ENCODE measurements around the gene MS4A5.
A peak's percentile ranks its signal among the peaks of the same experiment; 100 is the strongest.
"Not testable (repeated sequence)": the region's sequence is repeated elsewhere in the genome, so short reads cannot be mapped to it uniquely, and the experiment has no call there.

The MS4A5 gene, protein sequence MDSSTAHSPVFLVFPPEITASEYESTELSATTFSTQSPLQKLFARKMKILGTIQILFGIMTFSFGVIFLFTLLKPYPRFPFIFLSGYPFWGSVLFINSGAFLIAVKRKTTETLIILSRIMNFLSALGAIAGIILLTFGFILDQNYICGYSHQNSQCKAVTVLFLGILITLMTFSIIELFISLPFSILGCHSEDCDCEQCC

DNA sequence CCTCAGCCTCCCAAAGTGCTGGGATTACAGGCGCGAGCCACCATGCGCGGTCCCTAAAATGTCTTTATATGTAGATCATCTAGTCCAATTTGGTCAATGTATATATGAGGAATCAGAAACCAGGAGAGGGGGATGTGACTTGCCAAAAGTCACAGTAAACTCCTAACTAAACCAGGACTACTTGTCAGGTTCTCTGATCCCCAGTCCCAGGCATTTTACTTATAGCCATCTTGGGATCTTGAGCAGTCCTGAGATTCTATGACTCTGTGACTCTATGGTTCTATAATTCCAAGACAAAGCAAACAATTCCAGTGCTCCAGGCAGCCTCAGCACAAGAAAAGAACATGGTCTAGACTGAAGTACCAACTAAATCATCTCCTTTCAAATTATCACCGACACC is at the start of gene MS4A5:
MS4A5 (plus strand) TSS at position 301 of the 400 bp plus-strand sequence. CDS start 103 bp downstream, outside the sequence.
- no peak for DNase-seq

DNA sequence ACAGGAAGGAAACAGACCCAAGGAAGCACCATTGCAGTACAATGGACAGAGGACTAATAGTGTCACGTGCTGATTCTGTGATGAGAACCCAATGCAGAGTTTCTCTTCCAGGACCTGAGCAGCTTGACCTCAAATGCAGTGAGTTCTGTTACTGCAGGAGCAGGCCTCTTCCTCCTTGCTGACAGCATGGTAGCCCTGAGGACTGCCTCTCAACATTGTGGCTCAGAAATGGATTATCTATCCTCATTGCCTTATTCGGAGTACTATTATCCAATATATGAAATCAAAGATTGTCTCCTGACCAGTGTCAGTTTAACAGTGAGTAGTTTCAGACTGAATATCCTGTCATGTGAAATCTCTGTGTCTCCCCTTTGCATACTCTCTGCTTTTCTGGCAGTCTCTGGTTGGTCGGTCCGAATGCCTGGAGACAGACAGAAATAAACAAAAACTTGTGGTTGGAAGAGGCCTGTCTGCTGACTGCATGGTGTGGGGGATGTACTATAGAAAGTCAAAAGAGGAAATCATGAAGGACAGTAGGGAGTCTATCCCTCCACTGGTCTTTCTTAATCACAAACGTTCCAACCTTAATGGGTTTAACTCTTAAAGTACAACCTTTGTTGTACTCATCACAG is 40.0 kb upstream of the MS4A5 start:
- peak; percentile 10 for DNase-seq

DNA sequence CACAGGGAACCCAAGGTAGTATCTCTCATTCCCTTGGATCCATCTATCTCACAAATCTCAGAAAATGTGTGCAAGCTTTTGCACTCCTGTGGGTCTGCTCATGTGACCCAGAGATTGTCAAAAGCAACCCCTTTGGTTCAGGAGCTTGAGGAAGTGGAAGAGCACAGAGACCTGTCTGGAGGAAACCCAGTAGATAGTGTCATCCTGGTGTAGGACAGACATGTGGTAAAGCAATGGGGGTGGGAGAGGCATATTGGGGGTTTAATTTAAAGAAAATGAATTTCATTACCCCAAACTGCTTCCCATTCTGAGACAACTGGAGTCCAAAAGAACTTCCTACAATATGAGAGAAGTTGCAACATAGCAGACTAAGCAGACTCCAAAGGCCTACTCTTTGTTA is 39.0 kb upstream of the MS4A5 start:
- no peak for DNase-seq

DNA sequence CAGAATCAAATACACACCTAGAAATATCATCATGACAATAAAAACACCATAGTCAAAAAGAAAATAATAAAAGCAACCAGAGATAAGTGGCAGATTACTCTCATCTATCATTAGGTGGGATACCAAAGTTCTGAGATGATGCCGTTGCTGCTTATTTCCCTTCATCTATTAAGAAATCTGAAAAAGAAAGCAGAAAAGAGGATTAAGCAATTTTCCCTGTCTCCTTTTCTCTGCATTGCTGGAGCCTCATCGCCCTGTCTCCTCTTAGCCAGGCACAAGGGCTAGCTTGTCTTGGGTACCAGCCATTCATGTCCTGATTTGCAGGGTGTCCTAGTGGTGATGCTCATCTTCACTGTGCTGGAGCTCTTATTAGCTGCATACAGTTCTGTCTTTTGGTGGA is 37.0 kb upstream of the MS4A5 start:
- DNase-seq: no peak

DNA sequence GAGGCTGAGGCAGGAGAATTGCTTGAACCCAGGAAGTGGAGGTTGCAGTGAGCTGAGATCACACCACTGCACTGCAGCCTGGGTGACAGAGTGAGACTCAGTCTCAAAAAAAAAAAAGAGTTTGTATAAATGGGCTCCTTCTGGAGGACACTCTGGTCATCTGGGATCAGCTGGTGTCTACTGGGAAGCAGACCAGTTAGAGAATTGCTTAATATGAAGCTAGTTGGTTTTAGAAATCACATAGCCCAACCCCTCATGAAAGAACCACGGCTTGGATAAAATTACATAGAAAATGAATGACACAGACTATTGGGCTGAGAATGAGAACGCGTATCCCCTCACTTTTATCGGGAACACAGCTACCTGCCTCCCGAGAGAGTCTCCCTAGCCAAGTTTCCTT is 36.4 kb upstream of the MS4A5 start:
- no peak for DNase-seq

DNA sequence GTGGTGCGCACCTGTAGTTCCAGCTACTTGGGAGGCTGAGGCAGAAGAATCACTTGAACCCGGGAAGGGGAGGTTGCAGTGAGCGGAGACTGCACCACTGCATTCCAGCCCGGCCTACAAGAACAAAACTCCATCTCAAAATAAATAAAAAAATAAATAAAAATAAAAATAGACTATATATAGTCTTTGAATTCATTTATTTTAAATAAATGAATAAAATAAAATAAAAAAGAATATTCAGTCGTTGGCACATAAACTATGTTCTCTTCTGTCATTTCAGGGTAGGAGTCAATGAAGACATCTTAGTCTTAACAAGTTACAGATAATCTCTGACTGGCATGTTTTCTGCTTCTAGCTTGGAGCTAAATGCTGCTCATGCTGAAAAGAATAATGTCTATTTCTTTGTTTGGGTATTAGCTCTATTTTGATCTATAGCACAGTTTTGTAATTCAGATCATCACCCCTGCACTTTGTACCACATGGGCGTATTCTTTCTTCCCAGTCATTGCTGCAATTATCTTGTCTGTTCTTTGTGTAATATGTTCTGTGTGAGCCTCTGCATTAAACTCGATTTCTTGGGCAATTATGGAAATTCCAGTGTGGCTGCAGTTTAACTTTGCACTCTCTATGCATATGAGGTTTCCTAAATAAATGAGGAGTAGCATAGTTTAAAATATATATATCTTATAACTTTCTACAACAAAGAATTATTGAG is 34.5 kb upstream of the MS4A5 start:
- no peak for DNase-seq

DNA sequence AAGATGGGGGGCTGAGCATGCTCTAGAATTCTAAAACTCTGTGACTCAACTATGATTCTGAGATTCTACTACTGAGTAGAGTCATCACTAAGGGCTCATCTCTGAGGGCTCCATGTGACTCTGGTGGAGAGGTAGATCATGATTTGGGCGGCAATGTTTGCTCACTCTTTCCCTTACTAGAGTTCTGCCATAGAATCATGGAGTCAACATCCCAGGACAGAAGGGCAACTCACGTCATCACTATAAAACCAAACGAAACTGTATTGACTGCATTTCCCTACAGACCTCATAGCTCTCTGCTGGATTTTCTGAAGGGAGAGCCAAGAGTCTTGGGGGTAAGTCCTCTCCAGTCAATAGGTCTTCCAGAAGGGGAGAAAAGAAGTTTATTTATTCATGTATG is 33.0 kb upstream of the MS4A5 start, which contains the start of gene MS4A14:
MS4A14 (plus strand) TSS at position 78 of the 400 bp plus-strand sequence; CDS start at position 198, 120 bp downstream.
- no peak for DNase-seq

DNA sequence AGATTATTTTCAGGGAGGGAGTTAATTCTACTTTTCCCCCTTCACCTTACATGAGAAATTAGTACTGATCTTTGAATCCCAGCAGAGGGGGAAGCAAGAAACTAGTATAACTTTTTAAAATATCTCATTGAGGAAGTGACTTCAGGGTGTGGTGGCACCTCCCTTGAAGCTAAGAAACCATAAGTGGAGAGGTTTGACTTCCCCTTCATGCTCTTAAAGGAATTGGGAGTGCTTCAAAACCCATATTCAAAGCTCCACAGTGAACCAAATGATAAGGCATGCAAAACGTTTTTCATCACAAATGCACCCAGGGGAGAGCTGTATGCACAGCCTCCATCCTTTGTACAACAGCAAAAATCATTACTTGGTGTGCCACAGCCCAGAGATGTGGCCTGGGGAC is 32.6 kb upstream of the MS4A5 start:
- peak; percentile 10 for DNase-seq

DNA sequence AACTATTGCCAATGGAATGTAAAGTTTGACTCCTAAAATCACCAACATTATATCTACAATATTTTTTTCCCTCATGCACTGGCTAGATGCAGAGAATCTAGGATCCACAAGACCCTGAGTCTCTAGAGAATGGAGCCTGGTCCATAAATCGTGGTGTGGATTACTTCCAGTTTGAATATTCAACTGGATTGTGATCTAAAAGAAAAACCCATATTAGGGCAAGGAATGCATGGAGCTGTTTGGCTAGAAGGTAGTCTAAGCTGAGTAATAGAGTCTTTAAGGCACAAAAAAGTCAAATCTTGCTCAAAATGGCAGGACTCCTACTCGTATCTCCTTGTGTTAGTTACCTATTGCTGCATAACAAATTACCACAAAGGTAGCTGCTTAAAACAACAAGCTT is 9.4 kb upstream of the MS4A5 start:
- no peak for DNase-seq

DNA sequence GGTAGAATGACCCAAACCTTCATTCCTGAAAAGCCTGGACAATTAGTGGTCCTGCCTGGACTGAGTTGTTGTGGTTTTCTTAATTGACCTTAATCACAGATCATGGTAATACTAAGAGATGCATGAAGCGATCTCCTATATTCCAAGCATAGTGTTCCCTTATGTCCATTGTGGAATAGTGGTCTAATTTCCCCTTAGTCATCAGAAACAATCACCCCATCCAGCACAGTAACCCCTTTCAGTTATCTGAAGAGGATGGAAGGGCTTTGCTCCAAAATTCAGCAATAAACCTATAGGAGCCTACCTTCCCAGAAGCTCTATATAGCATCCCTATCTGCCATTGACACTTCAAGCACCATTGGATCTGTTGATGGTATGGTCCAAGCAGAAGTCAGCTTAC is 6.8 kb upstream of the MS4A5 start:
- DNase-seq: no peak

DNA sequence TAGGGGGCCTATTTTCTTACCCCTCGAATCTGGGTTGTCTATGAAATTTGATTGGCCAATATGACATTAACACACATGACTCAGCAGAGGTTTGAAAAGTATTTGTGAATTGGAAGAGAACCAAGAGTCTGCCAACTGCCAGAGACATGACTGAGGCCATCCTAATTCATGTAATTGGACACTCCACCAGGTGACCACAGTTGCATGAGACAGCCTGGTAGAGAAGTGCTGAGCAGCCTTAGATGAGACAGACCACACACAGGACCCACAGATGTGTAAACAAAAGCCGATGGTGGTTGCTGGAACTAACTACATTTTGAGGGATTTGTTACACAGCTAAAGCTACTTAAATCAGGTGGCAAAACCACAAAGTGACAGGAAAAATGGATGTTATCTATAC is 855 bp upstream of the MS4A5 start:
- DNase-seq: no peak

DNA sequence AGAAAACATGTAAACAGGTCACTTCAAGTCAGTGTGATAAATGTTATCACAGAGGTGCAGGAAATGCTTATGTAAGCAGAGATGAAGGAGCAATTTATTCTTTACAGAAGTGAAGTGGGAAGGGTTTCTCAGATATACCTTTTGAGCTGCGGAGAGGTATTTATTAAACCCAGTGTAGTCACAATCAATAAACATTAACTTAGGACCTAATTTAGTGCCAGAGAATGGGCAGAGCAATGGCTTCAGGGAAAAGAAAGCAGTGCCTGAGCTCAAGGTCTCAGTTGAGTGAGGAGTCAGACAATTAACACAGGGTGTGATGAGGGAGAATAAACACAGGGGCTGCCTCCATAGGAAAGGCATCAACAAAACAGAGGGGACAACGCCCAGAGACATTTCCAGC is 1.9 kb downstream of the MS4A5 start:
- no peak for DNase-seq

DNA sequence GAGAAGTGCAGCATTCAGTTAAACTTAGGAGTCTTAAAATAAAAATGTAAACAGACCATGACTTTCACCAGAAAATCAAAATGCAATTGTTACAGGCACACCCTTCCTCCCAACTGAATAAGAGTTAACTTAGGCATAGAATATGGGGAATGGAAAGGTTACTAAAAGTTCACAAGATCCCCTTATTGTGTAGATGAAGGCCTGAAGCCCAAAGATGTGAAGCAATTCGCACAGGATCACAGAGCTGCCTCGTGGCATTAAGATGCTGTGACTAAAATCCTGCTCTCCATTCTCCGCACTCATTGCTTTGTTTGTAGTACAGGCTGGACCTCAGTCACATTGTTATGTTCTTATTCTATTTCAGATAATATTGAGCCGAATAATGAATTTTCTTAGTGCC is 4.0 kb downstream of the MS4A5 start:
- DNase-seq: no peak

DNA sequence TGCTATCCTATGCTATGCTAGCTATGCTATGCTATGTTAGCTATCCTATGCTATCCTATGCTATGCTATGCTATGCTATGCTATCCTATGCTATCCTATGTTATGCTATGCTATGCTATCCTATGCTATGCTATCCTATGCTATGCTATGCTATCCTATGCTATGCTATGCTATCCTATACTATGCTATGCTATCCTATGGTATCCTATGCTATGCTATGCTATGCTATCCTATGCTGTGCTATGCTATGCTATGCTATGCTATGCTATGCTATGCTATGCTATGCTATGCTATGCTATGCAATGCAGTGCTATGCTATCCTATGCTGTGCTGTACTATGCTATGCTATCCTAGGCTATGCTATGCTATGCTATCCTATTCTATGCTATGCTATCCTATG is 17.7 kb downstream of the MS4A5 start:
- DNase-seq: no peak

DNA sequence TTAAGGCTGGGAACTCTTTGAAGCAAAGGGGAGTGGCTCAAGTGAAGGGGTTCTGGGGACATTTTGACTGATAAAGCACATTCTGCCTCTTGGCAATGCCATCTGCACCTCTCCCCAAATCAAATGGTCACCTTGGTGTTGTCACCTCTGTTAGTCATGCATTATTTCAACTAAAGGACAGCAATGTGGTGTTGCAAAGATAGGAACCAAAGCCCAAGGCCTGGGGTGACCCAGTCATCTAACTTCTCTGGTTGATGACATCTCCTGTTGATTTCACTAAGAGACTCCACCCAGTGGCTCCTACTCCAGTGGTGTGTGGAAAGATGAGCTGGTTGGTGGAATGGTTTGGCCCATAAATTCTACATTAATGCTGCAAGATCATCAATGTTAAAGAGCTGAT is 18.5 kb downstream of the MS4A5 start:
- DNase-seq: no peak

DNA sequence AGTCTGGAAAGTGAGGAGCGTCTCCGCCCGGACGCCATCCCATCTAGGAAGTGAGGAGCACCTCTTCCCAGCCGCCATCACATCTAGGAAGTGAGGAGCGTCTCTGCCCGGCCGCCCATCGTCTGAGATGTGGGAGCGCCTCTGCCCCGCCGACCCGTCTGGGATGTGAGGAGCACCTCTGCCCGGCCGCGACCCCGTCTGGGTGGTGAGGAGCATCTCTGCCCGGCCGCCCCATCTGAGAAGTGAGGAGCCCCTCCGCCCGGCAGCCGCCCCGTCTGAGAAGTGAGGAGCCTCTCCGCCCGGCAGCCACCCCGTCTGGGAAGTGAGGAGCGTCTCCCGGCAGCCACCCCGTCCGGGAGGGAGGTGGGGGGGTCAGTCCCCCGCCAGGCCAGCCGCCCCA is 21.8 kb downstream of the MS4A5 start:
- DNase-seq: not testable (repeated sequence)

DNA sequence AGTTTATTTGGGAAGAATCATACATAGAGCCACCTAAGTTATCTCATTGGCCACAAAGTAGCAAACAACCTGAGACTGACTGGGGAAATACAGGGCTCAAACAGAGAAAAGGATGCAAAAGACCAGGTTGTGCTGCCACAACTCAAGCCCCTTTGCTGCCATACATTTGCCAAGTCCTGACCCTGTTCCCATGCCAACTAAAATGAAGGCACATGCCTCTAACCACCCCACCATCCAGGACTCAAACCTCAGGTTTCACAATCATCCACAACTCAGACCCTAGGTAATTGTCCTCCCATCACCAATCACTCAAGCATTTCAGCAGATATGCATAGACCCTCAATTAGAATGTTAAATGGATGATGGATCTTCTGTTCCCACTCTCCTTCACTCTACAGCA is 24.8 kb downstream of the MS4A5 start:
- no peak for DNase-seq

DNA sequence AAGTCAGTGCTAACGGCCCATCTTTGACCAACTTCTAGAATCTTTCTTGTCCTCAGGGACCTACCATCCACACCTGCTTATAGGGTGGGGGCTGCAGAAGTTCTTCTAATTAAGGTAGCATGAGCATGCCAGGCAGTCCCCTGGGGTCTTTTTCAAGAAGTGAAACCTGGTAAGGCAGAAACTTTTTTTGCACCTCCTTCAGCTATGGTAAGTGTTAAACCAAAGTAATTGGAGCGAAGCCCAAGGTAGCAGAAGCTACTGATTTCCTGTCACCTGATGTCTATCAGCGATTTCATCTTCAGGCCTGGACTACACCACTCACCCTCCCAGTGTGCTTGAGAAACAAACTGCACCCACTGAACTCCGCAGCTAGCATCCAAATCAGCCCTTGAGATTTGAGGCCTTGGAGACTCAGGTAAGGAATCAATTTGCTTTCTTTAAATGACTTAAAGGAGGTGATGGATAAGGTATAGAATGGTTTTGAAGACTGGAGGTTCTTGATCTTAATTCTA is 26.2 kb downstream of the MS4A5 start, which contains the start of gene MS4A1:
MS4A1 (plus strand) TSS at position 317 of the 512 bp plus-strand sequence. CDS start 6,528 bp downstream, outside the sequence.
- peak; percentile 28 for DNase-seq

DNA sequence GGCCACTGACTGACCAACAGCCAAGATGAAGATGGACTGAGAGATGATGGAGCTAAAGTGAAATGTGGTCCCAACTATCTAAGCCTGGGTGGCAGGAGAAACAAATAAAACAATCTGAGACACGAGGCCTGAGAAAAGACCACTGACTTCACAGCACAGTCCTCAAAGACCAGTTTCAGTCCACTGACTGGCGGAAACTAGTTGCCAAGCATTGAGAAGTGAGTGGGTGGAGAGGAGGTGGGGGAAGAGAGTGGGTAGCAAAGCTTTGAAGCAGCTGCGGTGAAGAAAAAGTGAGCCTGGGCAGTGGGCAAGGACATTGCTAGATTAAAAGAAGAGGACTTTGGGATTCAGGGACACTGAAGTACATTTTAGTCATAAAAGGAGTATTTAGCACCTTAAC is 28.2 kb downstream of the MS4A5 start:
- DNase-seq: no peak

DNA sequence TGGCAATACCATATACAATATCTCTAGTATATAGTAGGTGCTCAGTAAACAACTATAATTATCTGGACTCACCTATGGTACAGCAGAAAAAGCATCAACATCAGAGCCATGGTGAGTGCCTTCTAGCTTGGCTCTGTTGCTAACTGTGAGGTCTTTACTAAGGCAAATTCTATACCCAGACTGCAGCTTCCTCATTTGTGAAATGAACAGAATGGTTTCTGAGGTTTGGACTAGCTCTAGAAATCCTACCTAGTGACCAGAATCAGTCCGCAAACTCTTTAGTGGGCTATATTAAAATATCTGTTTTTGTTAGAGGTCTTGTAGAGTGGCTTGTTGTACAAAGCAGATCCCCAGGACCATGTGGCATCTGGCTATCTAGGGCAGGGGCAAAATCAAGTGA is 30.0 kb downstream of the MS4A5 start:
- no peak for DNase-seq

DNA sequence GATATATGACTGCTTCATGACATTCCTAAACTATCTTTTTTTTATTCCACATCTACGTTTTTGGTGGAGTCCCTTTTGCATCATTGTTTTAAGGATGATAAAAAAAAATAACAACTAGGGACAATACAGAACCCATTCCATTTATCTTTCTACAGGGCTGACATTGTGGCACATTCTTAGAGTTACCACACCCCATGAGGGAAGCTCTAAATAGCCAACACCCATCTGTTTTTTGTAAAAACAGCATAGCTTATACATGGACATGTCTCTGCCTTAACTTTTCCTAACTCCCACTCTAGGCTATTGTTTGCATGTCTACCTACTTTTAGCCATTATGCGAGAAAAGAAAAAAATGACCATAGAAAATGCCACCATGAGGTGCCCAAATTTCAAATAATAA is 39.5 kb downstream of the MS4A5 start:
- no peak for DNase-seq

DNA sequence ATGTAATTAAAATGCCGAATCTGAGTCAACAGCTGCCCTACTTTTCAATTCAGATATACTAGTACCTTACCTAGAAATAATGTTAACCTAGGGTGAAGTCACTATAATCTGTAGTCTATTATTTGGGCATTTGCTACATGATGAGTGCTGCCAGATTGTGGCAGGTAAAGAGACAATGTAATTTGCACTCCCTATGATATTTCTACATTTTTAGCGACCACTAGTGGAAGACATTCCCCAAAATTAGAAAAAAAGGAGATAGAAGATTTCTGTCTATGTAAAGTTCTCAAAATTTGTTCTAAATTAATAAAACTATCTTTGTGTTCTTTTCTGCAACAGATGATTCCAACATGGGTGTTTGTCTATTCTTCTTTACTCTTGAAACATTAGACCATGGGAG is 40.4 kb downstream of the MS4A5 start:
- no peak for DNase-seq

DNA sequence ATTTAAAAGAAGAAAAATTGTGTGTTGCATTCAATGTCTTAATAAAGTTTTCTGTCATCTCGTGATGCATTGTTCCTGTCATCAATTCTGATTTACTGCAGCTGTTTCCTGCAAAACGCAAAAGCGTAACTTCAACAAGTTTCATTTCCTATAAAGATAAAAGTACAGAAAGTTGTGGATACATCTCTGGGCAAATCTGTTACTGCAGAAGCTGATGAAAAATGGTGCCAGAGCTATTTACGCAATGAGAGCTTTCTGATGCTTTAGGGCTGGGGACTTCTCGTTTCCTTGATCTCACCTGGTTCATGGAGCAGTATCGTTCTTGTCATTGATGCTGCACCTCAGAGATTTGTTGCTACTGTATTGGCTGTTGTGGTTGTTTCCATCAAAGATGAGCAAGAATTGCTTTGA is 47.7 kb downstream of the MS4A5 start:
- no peak for DNase-seq

DNA sequence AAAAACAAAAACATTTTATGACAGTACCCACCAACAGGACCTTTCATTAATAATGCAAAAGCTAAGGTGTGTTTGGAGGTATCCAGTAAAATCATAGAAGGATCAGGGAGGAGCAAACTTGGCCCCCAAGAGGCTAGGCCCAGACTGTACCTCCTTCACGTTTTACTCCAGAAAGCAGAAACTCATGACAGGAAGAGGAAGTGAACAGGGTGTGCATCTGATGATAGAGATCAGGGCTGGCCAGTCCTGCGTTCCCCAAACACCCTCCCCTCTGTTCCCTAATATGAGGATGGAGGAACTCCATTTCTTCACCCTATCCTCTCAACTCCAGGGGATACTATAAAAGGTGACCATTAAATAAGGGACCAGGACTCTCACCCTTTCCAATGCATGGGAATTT is 53.0 kb downstream of the MS4A5 start:
- DNase-seq: peak; percentile 4

Data from CD4-positive, alpha-beta T cell treated with Interleukin-12 subunit alpha and Interleukin-12 subunit beta, for 1 hour (primary cell).